Suppressor macrophage treated with lipopolysaccharide for 1 hour (primary cell): ENCODE results near the gene MYH8.

Experiments used
- DNase-seq, 3 donors: peaks; one replicate each; pipeline ENCODE4 v3.0.0-alpha.2; 2020 to 2022

MYH8 gene

GRCh38 chr17:10421900-10422542, at the start of gene MYH8:
TSS of gene MYH8 (minus strand) at chr17:10421950. CDS start at chr17:10420227, 1,723 bp downstream.
- DNase-seq, result no peak

- DNase-seq, result no peak
Observed at GRCh38 chr17:10469459-10469858, 47.7 kb upstream of the MYH8 start, which contains the start of gene MYH4. TSS of gene MYH4 (minus strand) at chr17:10469559. CDS start at chr17:10466745, 2,814 bp downstream.

- no peak for DNase-seq
Observed at GRCh38 chr17:10463402-10463801, 41.7 kb upstream of the MYH8 start.

GRCh38 chr17:10460062-10460461, 38.3 kb upstream of the MYH8 start:
- DNase-seq, result no peak

- DNase-seq, result no peak
Observed at GRCh38 chr17:10458701-10459100, 37.0 kb upstream of the MYH8 start.

- DNase-seq, result no peak
Observed at GRCh38 chr17:10457952-10458351, 36.2 kb upstream of the MYH8 start.

- peak in 2 of 3 donors; percentile 3 to 15 for DNase-seq
Observed at GRCh38 chr17:10447026-10447931, 25.5 kb upstream of the MYH8 start.

- no peak for DNase-seq
Observed at GRCh38 chr17:10439816-10440215, 18.1 kb upstream of the MYH8 start.

- no peak for DNase-seq
Observed at GRCh38 chr17:10435096-10435495, 13.3 kb upstream of the MYH8 start.

GRCh38 chr17:10429421-10430045, 7.8 kb upstream of the MYH8 start:
- DNase-seq, result no peak

GRCh38 chr17:10428781-10429180, 7.0 kb upstream of the MYH8 start:
- no peak for DNase-seq

- no peak for DNase-seq
Observed at GRCh38 chr17:10421211-10421610, 539 bp downstream of the MYH8 start.

- no peak for DNase-seq
Observed at GRCh38 chr17:10420811-10421210, 939 bp downstream of the MYH8 start.

- DNase-seq, result no peak
Observed at GRCh38 chr17:10417431-10417830, 4.3 kb downstream of the MYH8 start.

- no peak for DNase-seq
Observed at GRCh38 chr17:10415161-10415560, 6.6 kb downstream of the MYH8 start.

GRCh38 chr17:10403589-10403988, 18.2 kb downstream of the MYH8 start:
- DNase-seq, result no peak

- DNase-seq, result no peak
Observed at GRCh38 chr17:10398352-10398751, 23.4 kb downstream of the MYH8 start.

- DNase-seq, result no peak
Observed at GRCh38 chr17:10396524-10397163, 25.1 kb downstream of the MYH8 start.

GRCh38 chr17:10394201-10394887, 27.4 kb downstream of the MYH8 start:
- DNase-seq, result no peak

GRCh38 chr17:10392880-10393279, 28.9 kb downstream of the MYH8 start:
- no peak for DNase-seq

- no peak for DNase-seq
Observed at GRCh38 chr17:10385871-10386270, 35.9 kb downstream of the MYH8 start.

GRCh38 chr17:10384175-10384574, 37.6 kb downstream of the MYH8 start:
- no peak for DNase-seq
